Activated naive CD8-positive, alpha-beta T cell (primary cell): ENCODE results near the gene MYCBPAP.

Experiments used
- H3K27ac Mint-ChIP-seq: one replicate; pipeline ENCODE4 v1.8.0; 2021; ENCODE audit warnings: mixed read lengths
- H3K27me3 Mint-ChIP-seq: one replicate; pipeline ENCODE4 v1.8.0; 2021; ENCODE audit warnings: mixed read lengths
- H3K36me3 Mint-ChIP-seq: one replicate; pipeline ENCODE4 v1.8.0; 2021; ENCODE audit warnings: mixed read lengths
- H3K4me1 Mint-ChIP-seq: one replicate; pipeline ENCODE4 v1.8.0; 2021; ENCODE audit warnings: low read depth, mixed read lengths
- H3K4me3 Mint-ChIP-seq: one replicate; pipeline ENCODE4 v1.8.0; 2021; ENCODE audit warnings: mild to moderate bottlenecking, mixed read lengths
- H3K9me3 Mint-ChIP-seq: one replicate; pipeline ENCODE4 v1.8.0; 2021; ENCODE audit warnings: low read depth, mixed read lengths

MYCBPAP gene

GRCh38 chr17:50531428-50532025 is 23.3 kb downstream of the MYCBPAP start:
- H3K4me3 Mint-ChIP-seq = no peak overlapping the region
- no peaks in the 10 kb centered on the region for H3K9me3 Mint-ChIP-seq
- peaks cover 23% of the 10 kb centered on the region for H3K4me1 Mint-ChIP-seq
- H3K36me3 Mint-ChIP-seq = peaks cover 2% of the 10 kb centered on the region
- no peak overlapping the region for H3K27ac Mint-ChIP-seq
- peaks cover 34% of the 10 kb centered on the region for H3K27me3 Mint-ChIP-seq

- peaks cover 23% of the 10 kb centered on the region for H3K4me1 Mint-ChIP-seq
- peak within 1 kb of the TSS; percentile 61 for H3K4me3 Mint-ChIP-seq
These were observed 24.3 kb downstream of the MYCBPAP start, which contains the start of gene EPN3 for GRCh38 chr17:50532452-50533024. Gene EPN3, plus strand, starts transcription at chr17:50532735. Its CDS starts 3,822 bp downstream, at chr17:50536557.

GRCh38 chr17:50533185-50533584 is 24.9 kb downstream of the MYCBPAP start:
- Mint-ChIP-seq H3K27ac (no peak overlapping the region), H3K4me3 (peak overlapping the region; percentile 61), H3K9me3 (no peaks in the 10 kb centered on the region)

More at GRCh38 chr17:50532452-50533024, 24.3 kb downstream of the MYCBPAP start, which contains the start of gene EPN3:
- peaks cover 2% of the 10 kb centered on the region for H3K36me3 Mint-ChIP-seq
- no peak within 1 kb of the TSS for H3K27ac Mint-ChIP-seq
- peaks cover 34% of the 10 kb centered on the region for H3K27me3 Mint-ChIP-seq
- H3K9me3 Mint-ChIP-seq = no peaks in the 10 kb centered on the region

GRCh38 chr17:50533720-50534148 is 25.5 kb downstream of the MYCBPAP start:
- Mint-ChIP-seq H3K27me3 (peaks cover 32% of the 10 kb centered on the region), H3K27ac (no peak overlapping the region), H3K4me3 (peak overlapping the region; percentile 61), H3K9me3 (no peaks in the 10 kb centered on the region), H3K4me1 (peaks cover 23% of the 10 kb centered on the region), H3K36me3 (peaks cover 2% of the 10 kb centered on the region)

More at GRCh38 chr17:50533185-50533584, 24.9 kb downstream of the MYCBPAP start:
- Mint-ChIP-seq H3K4me1 (peaks cover 23% of the 10 kb centered on the region), H3K27me3 (peaks cover 34% of the 10 kb centered on the region), H3K36me3 (peaks cover 2% of the 10 kb centered on the region)

DNA sequence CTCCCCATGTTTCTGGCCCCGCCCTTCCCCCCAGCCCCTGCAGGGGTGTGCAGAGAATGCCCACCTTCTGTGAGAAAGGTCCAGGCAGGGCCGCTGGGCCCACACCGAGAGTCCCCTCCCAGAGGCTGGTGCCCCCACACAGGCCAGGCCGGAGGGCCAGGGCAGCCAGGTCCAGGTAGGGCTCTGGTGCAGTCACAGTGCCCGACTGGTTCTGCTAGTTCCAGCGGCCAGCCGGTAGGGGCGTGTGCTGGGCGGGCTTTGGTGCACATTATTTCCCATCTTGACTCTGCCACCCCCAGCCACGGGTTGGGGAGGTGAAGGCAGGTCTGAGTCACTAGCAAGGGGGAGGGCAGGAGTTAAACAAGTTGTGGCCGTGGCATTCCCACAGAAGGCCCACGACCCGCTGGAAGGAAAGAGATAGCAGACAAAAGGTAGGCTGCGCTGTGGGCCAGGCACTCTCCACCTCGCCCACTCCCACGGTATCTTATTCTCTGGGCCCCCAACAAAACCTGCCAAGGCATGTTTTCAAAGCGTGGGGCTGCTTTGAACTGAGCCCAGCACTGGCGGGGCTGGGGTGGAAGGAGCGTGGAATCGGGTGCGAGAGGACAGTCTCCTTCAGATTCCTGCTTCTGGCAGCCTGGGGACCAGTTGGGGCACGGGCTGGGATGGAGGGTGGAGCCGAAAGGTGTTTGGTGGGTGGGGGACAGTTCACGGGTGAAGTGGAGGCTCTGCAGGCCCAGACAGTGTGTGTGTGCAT is 26.2 kb downstream of the MYCBPAP start:
- Mint-ChIP-seq H3K4me3 (peak overlapping the region; percentile 61), H3K27ac (no peak overlapping the region), H3K4me1 (peaks cover 23% of the 10 kb centered on the region)

DNA sequence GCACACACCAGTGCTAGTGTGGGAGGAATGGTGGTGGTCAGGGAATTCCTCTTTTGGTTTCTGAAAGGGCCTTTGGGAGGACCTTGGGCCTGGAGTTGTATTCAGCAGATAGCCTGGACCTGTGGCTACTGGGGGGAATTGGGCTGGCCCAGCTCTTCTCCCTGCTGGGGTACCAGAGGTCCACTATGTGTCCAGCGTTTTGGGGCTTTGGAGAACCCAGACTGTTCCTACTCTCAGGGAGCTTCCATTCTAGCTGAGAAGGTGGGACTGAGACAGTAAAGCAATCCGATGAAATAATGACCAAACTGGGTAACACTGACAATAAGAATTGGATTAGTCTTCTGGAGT is 26.7 kb downstream of the MYCBPAP start:
- peaks cover 23% of the 10 kb centered on the region for H3K27me3 Mint-ChIP-seq
- H3K27ac Mint-ChIP-seq = no peak overlapping the region
- H3K9me3 Mint-ChIP-seq = no peaks in the 10 kb centered on the region
- peaks cover 23% of the 10 kb centered on the region for H3K4me1 Mint-ChIP-seq
- peaks cover 2% of the 10 kb centered on the region for H3K36me3 Mint-ChIP-seq
- H3K4me3 Mint-ChIP-seq = no peak overlapping the region

More for the DNA sequence above, 26.2 kb downstream of the MYCBPAP start:
- peaks cover 28% of the 10 kb centered on the region for H3K27me3 Mint-ChIP-seq
- no peaks in the 10 kb centered on the region for H3K9me3 Mint-ChIP-seq
- peaks cover 2% of the 10 kb centered on the region for H3K36me3 Mint-ChIP-seq

- H3K36me3 Mint-ChIP-seq = peaks cover 2% of the 10 kb centered on the region
- H3K27me3 Mint-ChIP-seq = peaks cover 22% of the 10 kb centered on the region
- no peaks in the 10 kb centered on the region for H3K9me3 Mint-ChIP-seq
- no peak overlapping the region for H3K27ac Mint-ChIP-seq
- peaks cover 23% of the 10 kb centered on the region for H3K4me1 Mint-ChIP-seq
- H3K4me3 Mint-ChIP-seq = no peak overlapping the region
These were observed 27.2 kb downstream of the MYCBPAP start for GRCh38 chr17:50535407-50535806.

- H3K27ac Mint-ChIP-seq = no peak overlapping the region
- H3K27me3 Mint-ChIP-seq = peaks cover 12% of the 10 kb centered on the region
- no peaks in the 10 kb centered on the region for H3K9me3 Mint-ChIP-seq
- peaks cover 22% of the 10 kb centered on the region for H3K4me1 Mint-ChIP-seq
- H3K36me3 Mint-ChIP-seq = no peaks in the 10 kb centered on the region
- H3K4me3 Mint-ChIP-seq = no peak overlapping the region
These were observed 28.7 kb downstream of the MYCBPAP start for GRCh38 chr17:50536683-50537646.

GRCh38 chr17:50537721-50538548 is 29.7 kb downstream of the MYCBPAP start:
- no peak overlapping the region for H3K4me3 Mint-ChIP-seq
- no peak overlapping the region for H3K27ac Mint-ChIP-seq
- H3K36me3 Mint-ChIP-seq = no peaks in the 10 kb centered on the region
- no peaks in the 10 kb centered on the region for H3K9me3 Mint-ChIP-seq
- peaks cover 10% of the 10 kb centered on the region for H3K27me3 Mint-ChIP-seq
- H3K4me1 Mint-ChIP-seq = peaks cover 21% of the 10 kb centered on the region

- peaks cover 5% of the 10 kb centered on the region for H3K27me3 Mint-ChIP-seq
These were observed 30.5 kb downstream of the MYCBPAP start for GRCh38 chr17:50538549-50539410.

DNA sequence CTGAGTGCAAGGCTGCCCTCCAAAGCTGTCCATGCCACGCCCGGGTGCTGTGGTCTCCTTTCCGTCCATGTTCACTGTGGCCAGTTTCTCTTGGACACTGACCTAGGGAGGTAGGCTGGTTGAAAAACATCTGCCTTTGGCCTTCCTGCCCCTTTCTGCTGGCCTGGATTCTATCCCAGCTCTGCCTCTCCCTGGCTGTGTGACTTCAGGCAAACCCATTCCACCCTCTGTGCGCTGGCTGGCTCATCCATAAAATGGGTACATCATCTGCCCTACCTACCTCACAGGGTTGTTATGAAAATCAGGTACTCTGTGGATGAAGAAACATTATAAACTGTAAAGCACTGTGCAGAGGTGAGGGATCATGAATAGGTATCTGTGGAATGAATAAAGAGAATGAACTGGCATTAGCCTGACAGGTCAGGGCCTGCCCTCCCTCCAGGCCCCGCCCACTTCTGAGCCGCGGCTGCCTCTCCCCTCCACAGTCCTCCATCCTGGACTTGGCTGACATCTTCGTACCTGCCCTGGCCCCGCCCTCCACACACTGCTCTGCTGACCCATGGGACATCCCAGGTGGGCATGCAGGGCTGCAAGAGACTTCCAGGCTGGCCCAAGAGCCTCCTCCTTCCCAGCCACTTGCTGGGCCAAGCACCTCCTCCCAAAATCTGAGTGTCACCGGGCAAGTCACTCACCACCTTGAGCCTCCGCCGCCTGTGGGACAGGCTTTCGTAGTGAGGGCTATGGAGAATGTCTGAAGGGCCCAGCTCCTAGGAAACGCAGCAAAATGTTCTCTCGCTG is 31.7 kb downstream of the MYCBPAP start:
- Mint-ChIP-seq H3K4me1 (peaks cover 10% of the 10 kb centered on the region), H3K4me3 (no peak overlapping the region), H3K27me3 (peaks cover 6% of the 10 kb centered on the region), H3K27ac (no peak overlapping the region), H3K36me3 (no peaks in the 10 kb centered on the region), H3K9me3 (no peaks in the 10 kb centered on the region)

More at GRCh38 chr17:50538549-50539410, 30.5 kb downstream of the MYCBPAP start:
- Mint-ChIP-seq H3K4me1 (peaks cover 15% of the 10 kb centered on the region), H3K36me3 (no peaks in the 10 kb centered on the region), H3K9me3 (no peaks in the 10 kb centered on the region), H3K27ac (no peak overlapping the region), H3K4me3 (no peak overlapping the region)

DNA sequence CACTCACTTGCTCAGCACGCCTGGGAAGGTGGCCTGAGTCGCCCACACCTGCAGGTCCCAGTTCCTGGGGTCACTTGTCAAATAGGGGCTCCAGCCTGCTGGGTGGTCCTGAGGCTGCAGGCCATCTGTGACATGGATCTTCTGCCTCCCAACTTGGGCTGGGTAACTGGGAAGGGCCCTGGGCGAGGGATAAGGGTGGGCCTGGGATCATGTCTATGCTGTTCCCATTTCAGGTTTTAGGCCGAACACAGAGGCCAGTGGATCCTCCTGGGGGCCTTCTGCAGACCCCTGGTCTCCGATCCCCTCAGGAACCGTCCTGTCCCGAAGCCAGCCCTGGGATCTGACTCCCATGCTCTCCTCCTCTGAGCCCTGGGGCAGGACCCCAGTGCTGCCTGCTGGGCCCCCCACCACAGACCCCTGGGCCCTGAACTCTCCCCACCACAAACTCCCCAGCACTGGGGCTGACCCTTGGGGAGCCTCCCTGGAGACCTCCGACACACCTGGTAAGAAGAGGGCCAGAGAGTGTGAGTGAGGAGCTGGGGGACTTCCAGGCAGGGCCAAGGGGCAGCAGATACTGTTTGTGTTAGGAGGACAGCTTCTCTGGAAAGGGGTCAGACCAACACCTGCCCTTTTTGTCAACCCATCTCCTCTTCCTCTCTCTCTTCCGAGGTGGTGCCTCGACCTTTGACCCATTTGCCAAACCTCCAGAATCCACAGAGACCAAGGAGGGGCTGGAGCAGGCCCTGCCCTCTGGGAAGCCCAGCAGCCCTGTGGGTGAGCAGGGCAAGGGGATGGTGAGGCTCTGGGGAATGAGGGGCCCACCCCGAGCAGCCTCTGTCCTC is 32.5 kb downstream of the MYCBPAP start:
- Mint-ChIP-seq H3K27me3 (peaks cover 3% of the 10 kb centered on the region), H3K4me1 (peaks cover 10% of the 10 kb centered on the region), H3K4me3 (peak overlapping the region; percentile 10), H3K27ac (no peak overlapping the region), H3K36me3 (no peaks in the 10 kb centered on the region), H3K9me3 (no peaks in the 10 kb centered on the region)
